Non-pigmented ciliary epithelial cell (primary cell): ENCODE measurements around the gene SPNS2.
"Not testable (repeated sequence)": the region's sequence is repeated elsewhere in the genome, so short reads cannot be mapped to it uniquely, and the experiment has no call there.

Experiments used
- DNase-seq: peaks from one replicate; pipeline ENCODE4 v3.0.0-alpha.2; 2010; ENCODE audit warnings: low read depth

Gene SPNS2

GRCh38 chr17:4572131-4572530 lies 73.5 kb downstream of the SPNS2 start:
- no peak for DNase-seq

- no peak for DNase-seq
Measured at GRCh38 chr17:4573115-4573514, 74.4 kb downstream of the SPNS2 start.

GRCh38 chr17:4573669-4574068 lies 75.0 kb downstream of the SPNS2 start:
- DNase-seq: no peak

GRCh38 chr17:4574448-4575045 lies 75.9 kb downstream of the SPNS2 start:
- no peak for DNase-seq

- DNase-seq: no peak
Measured at GRCh38 chr17:4576161-4576558, 77.5 kb downstream of the SPNS2 start.

GRCh38 chr17:4576729-4577322 lies 78.1 kb downstream of the SPNS2 start:
- no peak for DNase-seq

GRCh38 chr17:4577386-4577993 lies 78.8 kb downstream of the SPNS2 start:
- DNase-seq: no peak

GRCh38 chr17:4578349-4578748 lies 79.7 kb downstream of the SPNS2 start:
- DNase-seq: not testable (repeated sequence)

- DNase-seq: no peak
Measured at GRCh38 chr17:4579678-4580077, 81.0 kb downstream of the SPNS2 start.

GRCh38 chr17:4580291-4580690 lies 81.6 kb downstream of the SPNS2 start:
- DNase-seq: no peak

- DNase-seq: no peak
Measured at GRCh38 chr17:4582101-4582501, 83.4 kb downstream of the SPNS2 start.

GRCh38 chr17:4582691-4583090 lies 84.0 kb downstream of the SPNS2 start:
- DNase-seq: no peak

GRCh38 chr17:4583206-4583605 lies 84.5 kb downstream of the SPNS2 start:
- DNase-seq: no peak

- DNase-seq: no peak
Measured at GRCh38 chr17:4583782-4584100, 85.1 kb downstream of the SPNS2 start.

- DNase-seq: no peak
Measured at GRCh38 chr17:4584101-4584916, 85.6 kb downstream of the SPNS2 start, which contains the start of gene SMTNL2. SMTNL2 (plus strand) TSS chr17:4584529; CDS start chr17:4584606, 77 bp downstream.

- DNase-seq: no peak
Measured at GRCh38 chr17:4584917-4585637, 86.4 kb downstream of the SPNS2 start.

GRCh38 chr17:4585638-4585994 lies 86.9 kb downstream of the SPNS2 start:
- no peak for DNase-seq

- no peak for DNase-seq
Measured at GRCh38 chr17:4586043-4586442, 87.4 kb downstream of the SPNS2 start.

GRCh38 chr17:4587195-4587594 lies 88.5 kb downstream of the SPNS2 start:
- DNase-seq: no peak

- no peak for DNase-seq
Measured at GRCh38 chr17:4587803-4588202, 89.1 kb downstream of the SPNS2 start.

GRCh38 chr17:4588391-4588790 lies 89.7 kb downstream of the SPNS2 start:
- DNase-seq: no peak
